Measurements from ENCODE around the gene CSHL1. TPM values are rescaled to one million over a fixed set of nuclear protein-coding genes. Genes with fewer than 3 reads are reported as not detected.

CSHL1 gene
- total RNA-seq, 1 donor from 2014 or later = not detected

DNA sequence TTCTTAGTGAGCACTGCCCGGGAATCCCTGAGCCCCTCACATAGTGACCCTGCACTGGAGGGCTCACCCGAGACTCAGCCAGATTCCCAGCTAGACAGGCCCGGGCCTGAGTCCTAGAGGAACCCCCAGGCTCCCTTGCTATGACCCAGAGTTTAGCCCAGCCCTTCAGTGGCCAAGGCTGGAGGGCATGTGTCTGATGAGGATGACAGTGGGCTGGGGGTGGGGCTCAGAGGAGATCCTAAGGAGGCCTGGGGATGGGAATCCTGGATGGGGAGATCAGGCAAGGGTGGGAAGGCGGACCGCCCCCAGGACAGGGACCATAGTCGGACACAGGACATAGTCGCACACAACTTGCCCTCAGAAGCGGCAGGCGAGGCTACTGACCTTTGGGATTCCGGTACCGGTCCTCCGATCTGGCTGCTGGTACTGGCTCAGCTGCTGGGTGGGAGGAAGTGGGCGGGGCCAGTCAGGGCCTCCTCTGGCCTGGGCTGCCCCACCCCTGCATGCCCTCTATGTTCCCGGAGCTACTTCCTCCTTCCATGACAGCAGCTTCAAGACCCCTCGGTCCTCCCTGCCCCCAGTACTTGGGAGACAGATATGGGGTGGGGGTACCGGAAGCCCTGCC, 20.0 kb upstream of the CSHL1 start:
- H3K36me3 ChIP-seq = no peaks in the 10 kb centered on the region
- no peaks in the 10 kb centered on the region for H3K9me3 ChIP-seq
- H3K4me3 ChIP-seq = peak overlapping the region; percentile 3 to 11
- intact Hi-C loops (cut with DNase I) = no loop called here
- DNase-seq (ENCODE audit: extremely low spot score in 2 of 2) = no peak
- TF ChIP-seq POLR2AphosphoS5 (IDR thresholded peaks at IDR 0.05; ENCODE audit: insufficient read depth in 1 of 2, low read depth in 1 of 2) (no peak), POLR2A (IDR thresholded peaks at IDR 0.05) (no peak)
- TF ChIP-seq, protein P1, sequence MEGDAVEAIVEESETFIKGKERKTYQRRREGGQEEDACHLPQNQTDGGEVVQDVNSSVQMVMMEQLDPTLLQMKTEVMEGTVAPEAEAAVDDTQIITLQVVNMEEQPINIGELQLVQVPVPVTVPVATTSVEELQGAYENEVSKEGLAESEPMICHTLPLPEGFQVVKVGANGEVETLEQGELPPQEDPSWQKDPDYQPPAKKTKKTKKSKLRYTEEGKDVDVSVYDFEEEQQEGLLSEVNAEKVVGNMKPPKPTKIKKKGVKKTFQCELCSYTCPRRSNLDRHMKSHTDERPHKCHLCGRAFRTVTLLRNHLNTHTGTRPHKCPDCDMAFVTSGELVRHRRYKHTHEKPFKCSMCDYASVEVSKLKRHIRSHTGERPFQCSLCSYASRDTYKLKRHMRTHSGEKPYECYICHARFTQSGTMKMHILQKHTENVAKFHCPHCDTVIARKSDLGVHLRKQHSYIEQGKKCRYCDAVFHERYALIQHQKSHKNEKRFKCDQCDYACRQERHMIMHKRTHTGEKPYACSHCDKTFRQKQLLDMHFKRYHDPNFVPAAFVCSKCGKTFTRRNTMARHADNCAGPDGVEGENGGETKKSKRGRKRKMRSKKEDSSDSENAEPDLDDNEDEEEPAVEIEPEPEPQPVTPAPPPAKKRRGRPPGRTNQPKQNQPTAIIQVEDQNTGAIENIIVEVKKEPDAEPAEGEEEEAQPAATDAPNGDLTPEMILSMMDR (IDR thresholded peaks at IDR 0.05) = no peak
- peaks cover 22% of the 10 kb centered on the region for H3K4me1 ChIP-seq
- H3K27ac ChIP-seq = peak overlapping the region; percentile 63
- H3K27me3 ChIP-seq = no peaks in the 10 kb centered on the region

DNA sequence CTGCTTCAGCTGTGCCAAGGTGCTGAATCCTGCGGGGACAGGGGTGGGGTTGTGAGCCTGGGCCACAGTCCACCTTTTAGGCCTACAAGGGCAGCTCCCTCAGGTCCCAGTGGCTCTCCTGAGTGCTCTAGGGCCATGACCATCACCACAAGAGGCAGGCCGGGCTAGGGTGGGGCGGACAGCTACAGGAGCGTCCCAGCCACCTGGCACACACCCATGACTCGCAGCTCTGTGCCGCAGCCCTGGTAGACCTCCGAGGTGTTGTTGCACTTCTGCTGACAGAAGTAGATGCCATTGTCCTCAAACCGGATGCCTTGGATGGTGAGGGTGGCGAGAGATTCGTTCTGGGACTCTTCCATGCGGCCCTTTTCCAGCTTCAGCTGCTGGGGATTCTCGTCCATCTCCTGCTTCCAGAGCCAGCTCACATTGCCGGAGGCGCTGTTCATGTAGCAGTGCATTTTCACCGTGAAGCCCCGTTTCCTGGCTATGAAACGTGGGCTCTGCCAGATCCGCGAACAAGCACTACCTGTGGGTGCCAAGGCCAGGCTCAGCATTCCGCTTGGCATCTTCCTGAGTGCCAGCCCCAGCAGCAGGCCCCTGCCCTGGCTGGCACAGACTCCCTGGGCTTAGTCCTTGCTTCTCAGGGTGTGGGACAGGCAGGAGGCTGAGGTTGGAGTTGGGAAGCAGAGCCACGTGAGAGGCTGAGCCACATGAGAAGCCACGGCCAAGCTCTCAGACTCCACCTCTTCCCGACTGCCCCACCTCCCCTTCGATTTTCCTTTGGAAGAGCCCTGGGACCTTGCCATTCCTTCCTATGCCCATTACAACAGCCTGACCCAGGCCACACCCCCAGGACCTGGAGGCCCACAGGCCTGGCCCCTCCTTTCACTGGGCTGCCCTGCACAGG, 19.1 kb upstream of the CSHL1 start:
- Histone ChIP-seq H3K36me3 (no peaks in the 10 kb centered on the region), H3K27me3 (no peaks in the 10 kb centered on the region), H3K27ac (peak overlapping the region; percentile 63), H3K4me1 (peaks cover 22% of the 10 kb centered on the region), H3K9me3 (no peaks in the 10 kb centered on the region), H3K4me3 (peak overlapping the region in 1 of 2 donors; percentile 5)
- DNase-seq (ENCODE audit: extremely low spot score in 2 of 2) = no peak
- intact Hi-C loops (cut with DNase I) = no loop called here
- TF ChIP-seq, protein P1 (IDR thresholded peaks at IDR 0.05) = no peak
- TF ChIP-seq POLR2A (IDR thresholded peaks at IDR 0.05) (no peak), POLR2AphosphoS5 (IDR thresholded peaks at IDR 0.05; ENCODE audit: insufficient read depth in 1 of 2, low read depth in 1 of 2) (peak in 1 of 2 donors; percentile 28)

DNA sequence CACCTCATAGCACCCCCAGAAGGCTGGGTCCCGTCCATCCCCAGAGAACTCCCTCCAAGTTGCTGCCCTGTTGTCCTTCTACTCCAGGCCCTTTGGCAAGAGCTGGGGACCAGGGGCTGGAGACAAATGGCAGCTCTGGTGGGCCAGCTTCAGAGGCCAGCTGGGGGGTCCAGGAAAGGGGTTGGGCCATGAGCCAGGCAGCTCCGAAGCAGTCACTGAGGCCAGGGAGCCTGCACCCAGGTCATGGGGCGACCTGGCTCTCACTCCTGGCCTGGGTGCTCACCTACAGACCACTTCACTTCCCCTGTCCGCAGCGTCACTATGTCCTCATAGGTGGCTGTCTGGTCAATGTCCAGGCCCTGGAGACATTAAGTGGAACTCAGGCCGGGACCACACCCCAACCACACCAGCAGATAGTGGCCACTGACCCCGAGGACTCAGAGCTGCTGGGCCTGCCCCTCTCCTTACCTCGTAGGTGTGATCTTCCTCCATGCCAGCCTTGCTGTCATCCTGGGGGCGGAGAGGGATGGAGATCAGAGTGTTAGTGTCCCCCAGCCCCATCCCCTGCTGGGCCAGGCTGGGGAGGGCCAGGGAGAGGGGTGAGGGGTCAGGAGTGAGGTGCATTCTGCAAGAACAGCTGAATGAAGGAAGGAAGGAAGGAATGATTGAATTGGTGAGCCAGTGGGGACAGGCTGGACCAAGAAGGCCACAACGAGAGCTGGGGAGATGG, 18.1 kb upstream of the CSHL1 start:
- intact Hi-C loops (cut with DNase I) = no loop called here
- H3K4me1 ChIP-seq = peaks cover 22% of the 10 kb centered on the region
- H3K9me3 ChIP-seq = no peaks in the 10 kb centered on the region
- H3K27me3 ChIP-seq = no peaks in the 10 kb centered on the region
- H3K36me3 ChIP-seq = no peaks in the 10 kb centered on the region
- no peak overlapping the region for H3K4me3 ChIP-seq
- no peak for DNase-seq (ENCODE audit: extremely low spot score in 2 of 2)
- TF ChIP-seq, protein P1 (IDR thresholded peaks at IDR 0.05) = no peak
- no peak for TF ChIP-seq POLR2AphosphoS5 (IDR thresholded peaks at IDR 0.05; ENCODE audit: insufficient read depth in 1 of 2, low read depth in 1 of 2)
- H3K27ac ChIP-seq = no peak overlapping the region

DNA sequence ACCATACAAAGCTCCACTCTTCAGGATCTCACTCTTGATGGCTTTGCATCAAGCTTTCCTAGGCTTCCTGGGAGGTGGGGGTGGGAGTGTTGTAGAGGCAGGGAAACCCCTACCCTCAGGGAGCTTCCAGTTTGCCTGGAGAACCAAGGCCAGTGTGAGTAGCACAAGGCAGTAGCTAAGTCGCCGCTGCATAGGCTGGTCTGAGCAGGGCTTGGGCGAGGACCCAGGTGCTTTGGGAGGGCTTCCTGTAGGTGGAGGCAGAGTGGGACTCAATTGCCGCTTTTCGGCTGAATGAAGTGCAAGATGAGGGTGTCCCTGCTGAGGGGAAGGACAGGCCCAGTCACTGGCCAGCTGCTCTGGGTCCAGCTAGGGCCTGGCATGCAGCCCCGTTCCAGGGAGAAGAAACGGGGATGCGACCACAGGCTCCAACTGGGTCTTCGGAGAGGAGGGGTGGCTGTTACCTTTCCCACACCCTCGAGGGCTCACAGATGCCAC, 17.2 kb upstream of the CSHL1 start:
- no peak for DNase-seq (ENCODE audit: extremely low spot score in 2 of 2)
- no peaks in the 10 kb centered on the region for H3K36me3 ChIP-seq
- intact Hi-C loops (cut with DNase I) = no loop called here
- no peaks in the 10 kb centered on the region for H3K27me3 ChIP-seq
- H3K4me1 ChIP-seq = peaks cover 22% of the 10 kb centered on the region
- H3K9me3 ChIP-seq = no peaks in the 10 kb centered on the region
- TF ChIP-seq POLR2A (IDR thresholded peaks at IDR 0.05) (no peak), POLR2AphosphoS5 (IDR thresholded peaks at IDR 0.05; ENCODE audit: insufficient read depth in 1 of 2, low read depth in 1 of 2) (no peak)
- TF ChIP-seq, protein P1 (IDR thresholded peaks at IDR 0.05) = no peak
- no peak overlapping the region for H3K27ac ChIP-seq
- no peak overlapping the region for H3K4me3 ChIP-seq
